Endodermal cell (in vitro differentiated cells): ENCODE measurements around the gene AP5S1. TPM values are rescaled to one million over a fixed set of nuclear protein-coding genes. Genes with fewer than 3 reads are reported as not detected.

Experiments
- DNase-seq: peaks from one replicate; pipeline ENCODE4 v3.0.0-alpha.2; 2017
- H3K27ac ChIP-seq: 2 replicates; pipeline ENCODE4 v1.5.1; 2013; ENCODE audit warnings: mild to moderate bottlenecking, low read depth, low read length, moderate library complexity
- H3K27me3 ChIP-seq: 2 replicates; pipeline ENCODE4 v1.6.1; 2013; ENCODE audit warnings: mild to moderate bottlenecking, low read length, moderate library complexity; ENCODE audit not compliant: insufficient read depth, control insufficient read depth, poor library complexity, severe bottlenecking
- H3K36me3 ChIP-seq: 2 replicates; pipeline ENCODE4 v1.7.0; 2013; ENCODE audit warnings: mild to moderate bottlenecking, low read length, moderate library complexity; ENCODE audit not compliant: control insufficient read depth, insufficient read depth
- H3K4me1 ChIP-seq: one replicate; pipeline ENCODE4 v1.7.0; 2013; ENCODE audit warnings: low read length; ENCODE audit not compliant: control insufficient read depth, insufficient read depth
- H3K4me3 ChIP-seq: 2 replicates; pipeline ENCODE4 v1.5.1; 2013; ENCODE audit warnings: mild to moderate bottlenecking, low read length, moderate library complexity
- H3K9ac ChIP-seq: 2 replicates; pipeline ENCODE4 v1.6.1; 2013; ENCODE audit warnings: mild to moderate bottlenecking, low read length, moderate library complexity; ENCODE audit not compliant: poor library complexity, severe bottlenecking; ENCODE audit errors: extremely low read depth
- H3K9me3 ChIP-seq: 2 replicates; pipeline ENCODE4 v1.6.1; 2013; ENCODE audit warnings: mild to moderate bottlenecking, low read length, moderate library complexity; ENCODE audit not compliant: control insufficient read depth
- H3K27ac Mint-ChIP-seq: 2 replicates; pipeline ENCODE4 v1.8.0; 2020; ENCODE audit warnings: mixed read lengths
- H3K27me3 Mint-ChIP-seq: 2 replicates; pipeline ENCODE4 v1.8.0; 2021; ENCODE audit warnings: mild to moderate bottlenecking, mixed read lengths; ENCODE audit not compliant: insufficient read depth
- H3K36me3 Mint-ChIP-seq: 2 replicates; pipeline ENCODE4 v1.8.0; 2020; ENCODE audit warnings: low read depth, mixed read lengths
- H3K4me1 Mint-ChIP-seq: 2 replicates; pipeline ENCODE4 v1.8.0; 2020; ENCODE audit warnings: mixed read lengths
- H3K4me3 Mint-ChIP-seq: 2 replicates; pipeline ENCODE4 v1.8.0; 2020; ENCODE audit warnings: mild to moderate bottlenecking, moderate library complexity, mixed read lengths
- H3K9me3 Mint-ChIP-seq: 2 replicates; pipeline ENCODE4 v1.8.0; 2020; ENCODE audit warnings: mild to moderate bottlenecking, mixed read lengths
- CTCF ChIP-seq: fragments of 200-600 bp; sonication (generic); conservative IDR thresholded peaks from 2 replicates; pipeline ENCODE4 v1.5.0; 2021; ENCODE audit warnings: antibody characterized with exemption, mild to moderate bottlenecking
- WGBS, 2 experiments: methylation state at CpG; one replicate each; pipeline versions ENCODE4 v1.1.5 to v1.1.7; 2013; ENCODE audit warnings: missing lambda C conversion rate in 2 of 2, mixed read lengths in 1 of 2; ENCODE audit not compliant: insufficient coverage in 1 of 2, insufficient read length in 1 of 2; 5-methylcytosine and 5-hydroxymethylcytosine counted together
- total RNA-seq, 2 donors: library from RNA; stranded (reverse); fragmentation: NEBNext Ultra II Directional in 1 of 2; extraction: Animal tissue kit (Norgen Biotek cat#: 25700) in 1 of 2; gene quantifications; 2 replicates in 1 of 2; 3 replicates in 1 of 2; pipeline ENCODE4 v1.2.1, GENCODE V29; 2021

The AP5S1 gene
- total RNA-seq, 2 donors from 2014 or later, result 5.1 to 6.1 TPM

- TF ChIP-seq CTCF, result no peak
- no peak overlapping the region for H3K4me3 ChIP-seq
- H3K36me3 ChIP-seq, result no peaks in the 10 kb centered on the region
- Mint-ChIP-seq H3K27me3 (peaks cover 68% of the 10 kb centered on the region), H3K9me3 (no peaks in the 10 kb centered on the region), H3K4me3 (peak overlapping the region; percentile 47), H3K36me3 (no peaks in the 10 kb centered on the region), H3K4me1 (peaks cover 2% of the 10 kb centered on the region), H3K27ac (no peak overlapping the region)
- peaks cover 3% of the 10 kb centered on the region for H3K4me1 ChIP-seq
- peak; percentile 34 for DNase-seq
- peaks cover 62% of the 10 kb centered on the region for H3K27me3 ChIP-seq
- WGBS, 2 experiments, result 66 to 84% methylated on average over 9 to 18 of the region's 18 CpGs
- no peak overlapping the region for H3K9ac ChIP-seq
- no peak overlapping the region for H3K27ac ChIP-seq
- no peaks in the 10 kb centered on the region for H3K9me3 ChIP-seq
Measured at GRCh38 chr20:3778976-3779375, 41.4 kb upstream of the AP5S1 start.

- Mint-ChIP-seq H3K9me3 (no peaks in the 10 kb centered on the region), H3K27ac (no peak within 1 kb of the TSS), H3K4me3 (peak within 1 kb of the TSS; percentile 44), H3K4me1 (peaks cover 2% of the 10 kb centered on the region), H3K36me3 (peaks cover 5% of the 10 kb centered on the region), H3K27me3 (peaks cover 50% of the 10 kb centered on the region)
- peaks cover 3% of the 10 kb centered on the region for H3K4me1 ChIP-seq
- WGBS, 2 experiments, result 13 to 20% methylated on average over 17 to 28 of the region's 28 CpGs
- TF ChIP-seq CTCF, result peak; percentile 74
- DNase-seq, result peak; percentile 96
- peak within 1 kb of the TSS; percentile 86 for H3K4me3 ChIP-seq
- H3K9ac ChIP-seq, result peak within 1 kb of the TSS; percentile 33
- H3K9me3 ChIP-seq, result no peaks in the 10 kb centered on the region
- no peak within 1 kb of the TSS for H3K27ac ChIP-seq
- peaks cover 46% of the 10 kb centered on the region for H3K27me3 ChIP-seq
- peaks cover 11% of the 10 kb centered on the region for H3K36me3 ChIP-seq
Measured at GRCh38 chr20:3781153-3781910, 39.0 kb upstream of the AP5S1 start, which contains the start of gene SPEF1. Gene SPEF1 (minus strand): TSS chr20:3781448. CDS start chr20:3781287, 161 bp downstream.

GRCh38 chr20:3782597-3782996, 37.8 kb upstream of the AP5S1 start:
- WGBS, 2 experiments, result 87 to 94% methylated on average over 4 to 6 of the region's 6 CpGs
- no peak for TF ChIP-seq CTCF

More at GRCh38 chr20:3782597-3782996, 37.8 kb upstream of the AP5S1 start:
- no peak overlapping the region for H3K27ac Mint-ChIP-seq
- H3K4me1 Mint-ChIP-seq, result peaks cover 2% of the 10 kb centered on the region
- Histone ChIP-seq H3K4me1 (peaks cover under 1% of the 10 kb centered on the region), H3K9me3 (no peaks in the 10 kb centered on the region), H3K36me3 (peaks cover 11% of the 10 kb centered on the region), H3K27me3 (peaks cover 34% of the 10 kb centered on the region), H3K27ac (no peak overlapping the region), H3K9ac (no peak overlapping the region), H3K4me3 (no peak overlapping the region)
- DNase-seq, result no peak
- no peak overlapping the region for H3K4me3 Mint-ChIP-seq
- peaks cover 43% of the 10 kb centered on the region for H3K27me3 Mint-ChIP-seq
- H3K9me3 Mint-ChIP-seq, result no peaks in the 10 kb centered on the region
- H3K36me3 Mint-ChIP-seq, result peaks cover 5% of the 10 kb centered on the region
